ENCODE results near the gene LIPE. TPM values are rescaled to one million over a fixed set of nuclear protein-coding genes. Genes with fewer than 3 reads are reported as not detected.
A peak's percentile ranks its signal among the peaks of the same experiment; 100 is the strongest.

The LIPE gene
- total and polyA plus RNA-seq, 9 donors = 1.7 to 15.1 (median 5.4) TPM

DNA sequence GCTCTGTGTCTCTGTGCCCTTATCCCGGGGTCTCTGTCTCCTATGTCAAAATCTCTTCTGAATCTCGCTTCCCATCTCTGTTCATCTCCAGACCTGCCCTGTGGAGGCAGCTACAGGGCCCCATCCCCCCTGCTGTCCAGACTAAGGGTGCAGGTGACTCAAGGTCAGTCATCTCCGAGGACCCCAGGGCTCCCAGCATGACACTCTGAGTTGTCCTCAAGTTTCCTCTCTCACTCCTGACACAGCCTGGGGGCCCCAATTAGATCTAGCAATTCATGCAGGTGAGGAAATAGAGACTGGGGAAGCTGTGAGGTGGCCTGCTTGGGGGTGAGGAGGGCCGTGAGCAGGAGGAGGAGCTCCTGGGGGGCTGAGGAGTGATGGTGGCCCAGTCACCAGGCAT is 35.0 kb downstream of the LIPE start:
- WGBS, 3 donors = 61 to 64% (median 64%) methylated on average over 4 of the region's 4 CpGs
- Histone ChIP-seq H3K9me3 (no peaks in the 10 kb centered on the region), H3K36me3 (no peaks in the 10 kb centered on the region), H3K27me3 (no peaks in the 10 kb centered on the region), H3K4me1 (ENCODE audit: insufficient read depth) (peaks cover 2% of the 10 kb centered on the region), H3K4me3 (no peak overlapping the region), H3K27ac (no peak overlapping the region)
- intact Hi-C loops (cut with DNase I) = loop anchor here in 1 of 4 donors (10.0 kb wide), 1 partner anchor 147 kb away; the partner anchor contains the start of gene GSK3A
- no peak for DNase-seq
- TF ChIP-seq EP300 (IDR thresholded peaks at IDR 0.05) (no peak), POLR2A (IDR thresholded peaks at IDR 0.05) (no peak)
- TF ChIP-seq, protein P1, sequence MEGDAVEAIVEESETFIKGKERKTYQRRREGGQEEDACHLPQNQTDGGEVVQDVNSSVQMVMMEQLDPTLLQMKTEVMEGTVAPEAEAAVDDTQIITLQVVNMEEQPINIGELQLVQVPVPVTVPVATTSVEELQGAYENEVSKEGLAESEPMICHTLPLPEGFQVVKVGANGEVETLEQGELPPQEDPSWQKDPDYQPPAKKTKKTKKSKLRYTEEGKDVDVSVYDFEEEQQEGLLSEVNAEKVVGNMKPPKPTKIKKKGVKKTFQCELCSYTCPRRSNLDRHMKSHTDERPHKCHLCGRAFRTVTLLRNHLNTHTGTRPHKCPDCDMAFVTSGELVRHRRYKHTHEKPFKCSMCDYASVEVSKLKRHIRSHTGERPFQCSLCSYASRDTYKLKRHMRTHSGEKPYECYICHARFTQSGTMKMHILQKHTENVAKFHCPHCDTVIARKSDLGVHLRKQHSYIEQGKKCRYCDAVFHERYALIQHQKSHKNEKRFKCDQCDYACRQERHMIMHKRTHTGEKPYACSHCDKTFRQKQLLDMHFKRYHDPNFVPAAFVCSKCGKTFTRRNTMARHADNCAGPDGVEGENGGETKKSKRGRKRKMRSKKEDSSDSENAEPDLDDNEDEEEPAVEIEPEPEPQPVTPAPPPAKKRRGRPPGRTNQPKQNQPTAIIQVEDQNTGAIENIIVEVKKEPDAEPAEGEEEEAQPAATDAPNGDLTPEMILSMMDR (IDR thresholded peaks at IDR 0.05) = no peak

GRCh38 chr19:42389899-42390298 is 37.3 kb downstream of the LIPE start, which contains the start of gene CNFN:
CNFN (minus strand) TSS chr19:42390297; CDS start chr19:42389037, 1,260 bp downstream.
- Histone ChIP-seq H3K36me3 (no peaks in the 10 kb centered on the region), H3K4me1 (ENCODE audit: insufficient read depth) (peaks cover 2% of the 10 kb centered on the region), H3K4me3 (no peak within 1 kb of the TSS), H3K27me3 (no peaks in the 10 kb centered on the region), H3K9me3 (no peaks in the 10 kb centered on the region), H3K27ac (no peak within 1 kb of the TSS)
- 35 to 45% (median 44%) methylated on average over 12 of the region's 12 CpGs for WGBS, 3 donors
- intact Hi-C loops (cut with DNase I) = loop anchor here in 1 of 4 donors (10.0 kb wide), 1 partner anchor 145 kb away; the partner anchor contains the start of gene GSK3A
- no peak for DNase-seq
- TF ChIP-seq POLR2A (IDR thresholded peaks at IDR 0.05) (no peak), EP300 (IDR thresholded peaks at IDR 0.05) (no peak)
- TF ChIP-seq, protein P1 (IDR thresholded peaks at IDR 0.05) = no peak

DNA sequence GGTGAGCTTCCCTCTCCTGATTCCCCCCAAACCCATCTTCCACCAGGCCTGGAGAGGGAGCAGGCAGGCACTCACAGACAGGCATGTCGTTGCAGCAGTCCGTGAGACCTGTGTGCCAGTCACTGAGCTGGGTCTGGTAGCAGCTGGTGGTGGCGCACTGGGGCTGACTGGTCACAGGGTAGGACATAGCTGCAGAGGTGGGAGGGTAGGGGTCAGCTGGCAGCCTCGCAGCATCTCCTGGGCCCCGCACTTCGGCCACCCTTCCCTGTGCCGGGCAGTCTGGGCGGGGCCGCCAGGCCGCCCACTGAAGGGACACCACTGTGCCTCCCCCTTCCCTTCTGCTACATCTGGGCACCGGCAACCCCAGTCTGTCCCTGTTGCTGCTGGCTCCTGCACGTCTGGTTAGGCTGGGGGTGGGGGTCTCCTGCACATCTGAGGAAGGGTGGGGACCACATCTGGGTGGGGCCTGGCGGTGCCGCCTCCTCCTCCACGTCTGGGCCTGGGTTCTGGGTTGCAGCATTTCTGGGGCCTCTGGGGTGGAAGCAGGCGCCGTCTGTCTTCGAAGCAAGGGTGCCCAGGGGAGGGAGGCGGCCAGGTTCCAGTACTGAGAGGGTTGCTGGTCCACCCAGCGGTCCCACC is 38.2 kb downstream of the LIPE start:
- Histone ChIP-seq H3K4me1 (ENCODE audit: insufficient read depth) (peaks cover 2% of the 10 kb centered on the region), H3K36me3 (no peaks in the 10 kb centered on the region), H3K27ac (no peak overlapping the region), H3K27me3 (no peaks in the 10 kb centered on the region), H3K4me3 (no peak overlapping the region), H3K9me3 (no peaks in the 10 kb centered on the region)
- no peak for DNase-seq
- intact Hi-C loops (cut with DNase I) = no loop called here
- TF ChIP-seq EP300 (IDR thresholded peaks at IDR 0.05) (no peak), POLR2A (IDR thresholded peaks at IDR 0.05) (no peak)
- TF ChIP-seq, protein P1 (IDR thresholded peaks at IDR 0.05) = no peak
- WGBS, 3 donors = 64 to 72% (median 69%) methylated on average over 16 to 20 of the region's 20 CpGs

- intact Hi-C loops (cut with DNase I) = no loop called here
- no peaks in the 10 kb centered on the region for H3K27me3 ChIP-seq
- H3K36me3 ChIP-seq = no peaks in the 10 kb centered on the region
- 2 to 3% (median 2%) methylated on average over 45 to 48 of the region's 48 CpGs for WGBS, 3 donors
- H3K4me1 ChIP-seq (ENCODE audit: insufficient read depth) = peaks cover 2% of the 10 kb centered on the region
- no peaks in the 10 kb centered on the region for H3K9me3 ChIP-seq
- H3K4me3 ChIP-seq = peak overlapping the region; percentile 24
- no peak for TF ChIP-seq POLR2A (IDR thresholded peaks at IDR 0.05)
- TF ChIP-seq, protein P1 (IDR thresholded peaks at IDR 0.05) = no peak
- TF ChIP-seq EP300 (IDR thresholded peaks at IDR 0.05) = no peak
- H3K27ac ChIP-seq = no peak overlapping the region
- DNase-seq = peak in 1 of 5 donors; percentile 55
Measured at GRCh38 chr19:42386974-42387707, 40.0 kb downstream of the LIPE start.
